G401.6 (cell line): ENCODE results near the gene NTM.

Experiments used
- FAIRE-seq: peaks from 2 replicates; lab custom pipeline; 2012; peaks lifted over from hg19 to GRCh38; lab: Jason Lieb, UNC

Gene NTM

GRCh38 chr11:131866535-131867400, 496.4 kb downstream of the NTM start:
- no peak for FAIRE-seq

GRCh38 chr11:131867457-131868257, 497.2 kb downstream of the NTM start:
- no peak for FAIRE-seq

GRCh38 chr11:131868629-131869507, 498.5 kb downstream of the NTM start:
- no peak for FAIRE-seq

- FAIRE-seq = no peak
Observed at GRCh38 chr11:131870305-131870704, 499.9 kb downstream of the NTM start.

GRCh38 chr11:131871006-131871405, 500.6 kb downstream of the NTM start:
- FAIRE-seq = no peak

GRCh38 chr11:131874070-131874469, 503.7 kb downstream of the NTM start:
- FAIRE-seq = no peak

GRCh38 chr11:131875611-131876010, 505.2 kb downstream of the NTM start:
- no peak for FAIRE-seq

- FAIRE-seq = no peak
Observed at GRCh38 chr11:131877246-131877942, 507.0 kb downstream of the NTM start.

- no peak for FAIRE-seq
Observed at GRCh38 chr11:131880316-131880715, 509.9 kb downstream of the NTM start.

- FAIRE-seq = no peak
Observed at GRCh38 chr11:131880976-131881375, 510.6 kb downstream of the NTM start.

GRCh38 chr11:131883332-131883731, 512.9 kb downstream of the NTM start:
- no peak for FAIRE-seq

- no peak for FAIRE-seq
Observed at GRCh38 chr11:131884461-131885073, 514.2 kb downstream of the NTM start.

- no peak for FAIRE-seq
Observed at GRCh38 chr11:131885431-131885830, 515.0 kb downstream of the NTM start.

- no peak for FAIRE-seq
Observed at GRCh38 chr11:131886201-131886600, 515.8 kb downstream of the NTM start.

- no peak for FAIRE-seq
Observed at GRCh38 chr11:131888230-131888855, 517.9 kb downstream of the NTM start.

GRCh38 chr11:131889146-131889577, 518.7 kb downstream of the NTM start:
- no peak for FAIRE-seq

GRCh38 chr11:131889760-131890581, 519.6 kb downstream of the NTM start:
- FAIRE-seq = no peak

GRCh38 chr11:131893103-131893890, 522.9 kb downstream of the NTM start:
- FAIRE-seq = no peak

GRCh38 chr11:131893988-131894387, 523.6 kb downstream of the NTM start:
- FAIRE-seq = no peak
